ENCODE results near the gene SSH2.

The SSH2 gene

DNA sequence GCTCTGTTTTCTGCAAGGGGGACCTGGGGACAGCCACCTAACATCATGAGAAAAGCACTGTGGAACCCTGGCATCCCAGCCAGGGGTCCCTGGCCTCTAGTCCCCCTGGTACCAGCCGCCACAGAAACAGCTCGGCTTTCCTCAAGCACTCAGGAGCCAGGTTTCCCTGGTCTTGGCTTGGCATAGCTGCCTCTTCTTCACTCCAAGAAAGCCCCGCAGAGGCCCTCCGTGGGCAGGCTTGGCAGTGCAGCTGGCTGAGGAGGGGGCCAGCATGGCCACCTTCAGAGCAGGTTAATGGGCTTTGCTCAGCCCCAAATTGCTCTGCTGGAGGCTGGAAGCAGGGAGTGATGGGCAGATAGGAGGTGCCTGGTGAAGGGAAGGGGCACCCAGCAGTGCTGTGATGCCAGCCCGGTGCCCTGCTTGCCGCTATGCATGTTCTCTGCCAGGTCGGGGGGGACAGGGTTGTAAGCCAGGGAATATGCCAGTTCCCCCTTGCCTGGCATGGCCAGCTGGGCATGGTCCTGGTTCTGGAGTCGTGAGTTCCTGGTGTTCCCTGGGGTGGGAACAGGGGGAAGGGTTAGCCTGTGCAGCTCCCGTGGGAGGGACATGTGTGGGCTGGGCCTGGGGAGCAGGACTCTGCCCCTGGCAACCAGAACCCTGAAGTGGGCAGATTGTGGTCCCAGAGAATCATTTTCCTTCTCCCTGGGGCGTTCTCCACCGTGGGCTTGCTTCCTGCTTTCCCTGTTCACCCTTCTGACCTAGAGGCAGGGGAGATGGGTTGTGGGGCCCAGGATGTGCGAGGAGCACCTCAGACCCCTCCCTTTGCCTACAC is 333.9 kb downstream of the SSH2 start:
- no peak for DNase-seq

DNA sequence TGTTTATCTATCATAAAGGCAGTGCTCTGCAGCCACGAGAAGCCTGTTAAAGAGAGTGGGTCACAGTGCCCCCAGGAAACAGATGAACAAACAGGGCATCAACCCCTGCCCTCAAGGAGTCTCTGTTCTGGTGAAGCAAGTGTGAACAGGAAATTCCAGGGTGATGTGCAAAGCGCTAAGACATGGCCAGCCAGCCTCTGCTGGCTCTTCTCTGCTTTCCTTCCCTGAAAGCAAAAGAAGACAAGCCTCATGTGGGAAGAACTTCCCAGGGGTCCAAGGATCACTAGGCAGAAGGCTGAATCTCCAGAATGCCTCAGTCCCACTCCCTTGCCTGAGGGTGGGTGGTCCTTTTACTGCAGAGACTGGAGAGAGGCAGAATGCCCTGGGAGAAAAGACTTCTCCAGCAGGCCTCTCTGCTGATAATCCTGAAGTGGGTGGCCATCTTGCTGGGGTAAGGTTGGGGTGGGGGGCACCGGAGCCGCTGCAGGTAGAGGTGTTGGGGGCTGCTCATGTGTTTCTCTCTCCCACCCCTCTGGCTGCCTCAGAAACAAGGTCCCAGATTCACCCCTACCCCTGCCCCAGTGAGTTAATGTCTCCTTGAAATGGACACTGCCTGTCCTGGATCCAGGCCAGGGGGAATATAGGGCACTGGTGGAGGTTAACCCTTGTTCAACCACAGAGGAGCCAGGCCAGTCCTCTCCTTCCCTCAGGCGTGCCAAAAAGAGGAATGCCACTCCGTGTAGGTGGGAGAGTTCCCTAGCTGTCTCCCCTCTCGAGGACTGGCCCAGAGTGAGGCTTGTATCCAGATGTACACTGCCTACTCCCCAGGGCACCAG is 334.7 kb downstream of the SSH2 start:
- DNase-seq, result no peak

DNA sequence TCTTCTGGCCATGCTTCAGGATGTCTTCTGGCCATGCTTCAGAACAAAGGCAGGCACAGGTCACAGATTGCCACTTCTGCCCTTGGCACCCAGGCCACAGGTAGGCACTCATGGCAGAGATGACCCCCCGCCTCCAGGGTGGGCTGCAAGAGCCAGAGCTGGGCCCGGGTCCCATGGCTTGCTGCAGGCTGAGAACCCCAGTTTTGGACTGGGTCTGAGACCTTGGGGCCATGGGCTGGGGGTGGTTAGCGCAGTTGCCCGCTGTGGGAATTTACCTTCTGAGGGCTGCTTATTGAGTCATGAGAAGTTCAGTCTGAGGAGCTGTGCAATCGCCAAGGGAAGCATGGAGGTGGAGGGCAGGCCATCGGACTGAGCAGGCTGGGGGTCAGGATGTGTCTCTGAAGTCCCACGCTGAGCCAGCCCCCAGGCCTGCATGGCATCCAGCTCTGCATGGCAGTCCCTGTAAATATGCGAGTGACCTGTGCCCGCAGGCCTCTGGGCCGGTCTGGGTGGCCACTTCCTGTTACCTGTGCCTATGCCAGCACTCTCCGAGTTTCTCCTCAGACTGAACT is 335.4 kb downstream of the SSH2 start:
- no peak for DNase-seq

DNA sequence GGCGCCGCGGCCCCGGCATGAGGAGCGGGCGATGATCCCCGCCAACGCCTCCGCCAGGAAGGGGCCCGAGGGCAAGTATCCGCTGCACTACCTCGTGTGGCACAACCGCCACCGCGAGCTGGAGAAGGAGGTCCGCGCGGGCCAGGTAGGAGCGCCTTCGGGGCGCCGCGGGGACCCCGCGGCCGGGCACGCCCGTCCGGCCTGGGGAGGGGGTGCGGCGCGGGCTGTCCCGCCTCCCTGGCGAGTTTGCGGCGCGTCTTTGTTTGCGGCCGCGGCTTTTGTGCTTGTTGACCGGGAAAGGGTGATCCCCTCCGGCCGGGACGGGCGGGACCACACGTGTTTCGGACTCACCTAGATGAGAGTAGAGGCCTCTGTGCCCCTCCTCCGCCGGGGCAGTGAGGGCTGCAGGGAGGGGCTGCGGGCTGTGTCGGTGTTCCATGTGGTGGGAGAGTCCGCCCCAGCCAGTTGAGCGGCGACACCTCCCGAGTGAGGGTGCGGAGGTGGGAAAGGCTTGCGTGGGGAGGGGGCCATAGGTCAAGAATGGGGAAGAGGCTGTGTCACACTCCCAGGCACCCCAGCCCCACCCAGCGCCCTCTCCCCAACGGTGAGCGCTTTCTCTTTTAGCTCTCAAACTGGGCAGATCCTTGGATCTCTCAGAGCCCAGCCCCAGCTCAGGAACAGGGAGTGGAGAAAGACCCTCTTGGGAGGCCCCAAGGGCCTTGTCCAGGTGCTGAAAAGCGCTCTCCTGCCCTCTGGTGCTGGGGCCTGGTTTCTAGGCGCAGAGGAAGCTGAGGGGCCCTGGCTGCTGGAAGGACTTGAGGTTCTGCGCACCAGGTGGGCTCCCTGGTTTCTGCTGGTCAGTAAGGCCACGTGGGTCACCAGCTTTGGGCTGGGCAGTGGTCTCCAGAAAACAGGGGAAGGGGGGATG is 336.2 kb downstream of the SSH2 start:
- no peak for DNase-seq

DNA sequence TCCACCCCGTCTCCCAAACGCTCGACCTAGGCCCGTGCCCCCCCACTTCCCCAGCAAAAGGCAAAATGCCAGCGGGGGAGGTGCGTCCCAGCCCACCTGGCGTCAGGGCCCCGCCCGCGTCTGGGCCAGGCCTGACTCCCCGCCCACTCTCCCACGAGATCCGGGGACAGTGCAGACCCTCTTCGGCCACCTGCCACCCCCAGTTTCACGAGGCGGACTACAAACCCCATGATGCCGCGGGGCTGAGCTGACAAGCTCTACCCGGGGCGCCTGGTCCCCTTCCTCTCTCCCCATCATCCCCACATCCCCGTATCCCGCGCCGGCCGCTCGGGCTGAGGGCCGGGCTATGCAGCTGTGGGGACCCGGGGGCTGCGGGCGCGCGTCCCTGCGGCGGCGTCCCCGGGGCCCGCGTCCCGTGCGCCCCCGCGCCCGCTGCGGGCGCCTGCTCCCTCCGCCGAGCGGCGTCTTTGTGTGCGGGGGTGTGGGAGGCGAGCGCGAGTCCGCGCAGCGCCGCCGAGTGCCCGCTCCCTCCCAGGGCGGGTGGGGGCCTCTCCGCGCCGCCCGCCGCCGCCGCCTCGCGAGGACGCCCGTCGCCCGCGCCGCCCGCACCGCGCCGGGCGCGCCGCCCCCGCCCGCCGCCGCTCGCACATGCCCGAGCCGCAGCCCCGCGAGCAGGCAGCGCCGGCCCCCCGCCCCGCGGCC is 337.0 kb downstream of the SSH2 start, which contains the start of gene ANKRD13B:
Gene ANKRD13B, plus strand, starts transcription at position 283 of the 702 bp plus-strand sequence. CDS start 490 bp downstream, outside the sequence.
- peak; percentile 40 for DNase-seq

DNA sequence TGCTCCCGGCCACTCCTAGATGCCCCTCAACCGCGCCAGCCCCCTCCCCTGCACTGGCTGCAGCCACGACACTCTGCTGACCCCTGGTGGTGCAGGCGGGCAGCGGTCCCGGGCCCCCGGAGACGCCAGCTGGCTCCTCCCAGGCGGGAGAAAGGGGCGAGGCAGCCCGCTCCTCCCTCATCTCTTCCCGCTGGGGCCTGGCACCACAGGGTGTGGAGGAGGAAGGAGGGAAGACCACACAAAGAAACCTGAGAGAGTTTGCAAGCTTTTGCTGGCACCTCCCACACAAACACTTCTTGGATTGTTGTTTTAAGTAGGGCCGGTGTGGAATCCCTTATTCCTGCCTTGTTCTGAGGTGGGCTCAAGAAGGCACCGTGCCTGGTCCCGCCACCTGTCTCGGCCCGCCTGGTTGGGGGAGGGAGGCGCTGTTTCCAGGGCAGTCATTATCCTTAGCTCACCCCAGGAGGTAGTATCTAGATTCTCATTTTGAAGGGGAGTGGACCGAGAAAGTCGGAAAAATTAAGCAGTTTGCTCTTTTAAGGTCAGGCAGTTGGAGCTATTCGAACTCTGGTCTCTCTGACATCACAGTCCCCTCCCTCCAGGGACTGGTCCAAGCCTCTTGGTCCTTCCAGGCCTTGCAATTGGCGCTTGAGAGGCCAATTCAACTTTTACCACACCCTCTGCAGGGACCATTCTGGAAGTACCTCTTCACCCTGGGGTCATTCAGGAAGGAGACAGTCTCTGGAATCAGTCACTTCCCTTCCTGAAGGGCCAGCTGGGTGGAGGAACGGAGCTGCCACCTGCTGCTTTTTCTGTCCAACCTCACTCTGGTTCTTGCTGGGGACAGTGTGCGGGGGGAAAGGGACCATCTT is 338.1 kb downstream of the SSH2 start:
- DNase-seq, result peak; percentile 83

DNA sequence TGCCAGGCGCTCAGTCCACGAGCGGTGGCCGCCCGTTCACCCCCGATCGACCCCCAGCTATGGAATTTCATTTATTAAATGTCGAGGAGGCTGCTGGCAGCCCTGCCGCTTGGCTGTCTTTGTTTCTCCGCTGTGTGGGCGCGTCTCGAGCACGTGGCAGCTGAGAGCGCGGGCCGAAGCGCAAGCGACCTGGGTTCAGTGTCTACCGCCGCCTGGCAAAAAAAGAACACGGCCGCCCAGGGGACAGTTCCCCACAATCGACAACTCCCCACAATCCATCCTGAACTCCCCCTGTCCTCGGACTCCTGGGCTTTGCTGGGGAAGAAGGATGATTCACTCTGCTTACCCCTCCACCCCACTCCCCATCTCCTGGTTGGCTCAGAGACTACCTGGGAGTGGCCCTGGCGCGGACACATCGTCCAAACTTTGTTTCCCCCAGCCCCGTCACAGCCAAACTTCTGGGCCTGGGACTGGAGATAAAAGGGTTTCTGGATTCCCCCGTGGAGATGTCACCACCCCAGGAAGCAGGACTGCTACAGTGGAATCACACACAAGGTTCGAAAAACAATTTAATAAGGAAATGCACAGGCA is 338.8 kb downstream of the SSH2 start:
- DNase-seq, result peak; percentile 69

DNA sequence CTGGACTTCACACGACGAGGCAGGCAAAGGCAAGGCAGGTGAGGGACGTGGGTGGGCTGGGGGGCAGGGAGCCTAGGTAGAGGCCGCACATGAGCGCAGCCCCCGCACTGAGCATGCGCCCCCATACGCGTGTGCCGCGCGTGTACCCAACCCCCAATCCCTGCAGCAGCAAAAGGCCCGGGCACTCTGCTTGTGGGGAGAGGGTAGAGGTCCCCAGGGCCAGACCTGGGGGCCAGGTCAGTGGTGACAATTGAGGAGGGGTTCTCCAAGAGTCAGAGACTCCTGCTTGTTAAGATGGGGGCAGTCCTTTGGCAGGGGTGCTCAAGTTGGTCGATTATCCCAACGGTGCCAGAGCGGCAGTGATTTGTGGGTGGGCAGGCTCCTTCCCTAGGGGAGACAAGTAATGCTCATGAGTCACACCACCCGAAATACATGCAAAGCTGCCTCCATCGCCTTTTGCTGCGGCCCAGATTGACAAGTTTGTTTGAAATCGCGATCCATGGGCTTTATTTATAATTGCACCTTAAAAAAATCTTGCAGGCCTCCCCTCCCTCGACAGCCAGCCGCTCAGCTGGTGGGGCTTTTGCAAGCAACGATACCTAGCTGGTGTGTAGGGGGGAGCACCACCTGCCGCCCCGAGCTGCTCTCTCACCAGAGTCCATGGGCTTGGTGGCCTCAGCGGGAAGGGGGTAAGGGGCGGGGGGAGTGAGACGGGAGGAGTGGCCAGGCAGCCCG is 339.4 kb downstream of the SSH2 start:
- peak; percentile 25 for DNase-seq

DNA sequence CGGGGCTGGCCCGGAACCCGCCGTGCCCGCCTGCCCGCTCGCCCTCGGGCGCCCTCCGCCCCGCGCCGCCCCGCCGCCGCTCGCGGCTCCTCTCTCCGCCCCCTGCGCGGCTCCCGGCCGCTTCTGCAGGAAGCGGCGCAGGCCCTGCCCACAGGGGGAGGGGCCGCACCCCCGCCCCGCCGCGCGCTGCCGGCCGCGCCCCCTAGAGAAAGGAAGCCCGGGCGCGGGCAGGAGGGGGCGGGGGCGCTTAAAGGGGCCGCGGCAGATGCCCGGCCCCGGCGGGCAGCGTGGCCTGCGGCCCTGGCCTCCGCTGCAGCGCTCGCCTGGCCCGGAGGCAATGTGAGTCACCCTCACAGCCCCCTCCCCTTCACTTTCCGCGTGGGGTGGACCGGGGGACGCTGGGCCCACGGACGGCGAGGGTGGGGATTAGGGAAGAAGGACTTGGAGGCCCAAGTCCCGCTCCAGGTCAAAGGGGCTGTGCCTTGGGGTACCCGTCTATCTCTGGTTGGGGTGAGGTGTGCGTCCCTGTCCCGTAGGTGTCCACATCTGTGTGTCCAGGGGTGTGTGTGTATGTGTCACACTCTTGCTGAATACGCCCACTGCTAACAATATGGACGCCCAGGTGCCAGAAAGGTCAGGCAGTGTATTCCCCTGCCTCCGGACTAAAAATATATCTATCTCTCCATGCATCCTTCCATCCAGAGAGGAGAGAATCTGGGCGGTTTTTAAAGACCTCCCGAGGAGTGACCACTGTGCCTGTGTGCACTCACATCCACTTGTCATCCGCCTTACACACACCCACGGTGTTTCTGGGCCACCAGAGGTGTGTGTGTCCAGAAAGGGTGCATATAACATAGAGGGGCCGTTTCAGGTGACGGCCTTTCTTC is 340.3 kb downstream of the SSH2 start, which contains the start of gene GIT1:
Gene GIT1, minus strand, starts transcription at position 125 of the 887 bp plus-strand sequence. CDS start 270 bp downstream, outside the sequence.
- DNase-seq, result peak; percentile 59

DNA sequence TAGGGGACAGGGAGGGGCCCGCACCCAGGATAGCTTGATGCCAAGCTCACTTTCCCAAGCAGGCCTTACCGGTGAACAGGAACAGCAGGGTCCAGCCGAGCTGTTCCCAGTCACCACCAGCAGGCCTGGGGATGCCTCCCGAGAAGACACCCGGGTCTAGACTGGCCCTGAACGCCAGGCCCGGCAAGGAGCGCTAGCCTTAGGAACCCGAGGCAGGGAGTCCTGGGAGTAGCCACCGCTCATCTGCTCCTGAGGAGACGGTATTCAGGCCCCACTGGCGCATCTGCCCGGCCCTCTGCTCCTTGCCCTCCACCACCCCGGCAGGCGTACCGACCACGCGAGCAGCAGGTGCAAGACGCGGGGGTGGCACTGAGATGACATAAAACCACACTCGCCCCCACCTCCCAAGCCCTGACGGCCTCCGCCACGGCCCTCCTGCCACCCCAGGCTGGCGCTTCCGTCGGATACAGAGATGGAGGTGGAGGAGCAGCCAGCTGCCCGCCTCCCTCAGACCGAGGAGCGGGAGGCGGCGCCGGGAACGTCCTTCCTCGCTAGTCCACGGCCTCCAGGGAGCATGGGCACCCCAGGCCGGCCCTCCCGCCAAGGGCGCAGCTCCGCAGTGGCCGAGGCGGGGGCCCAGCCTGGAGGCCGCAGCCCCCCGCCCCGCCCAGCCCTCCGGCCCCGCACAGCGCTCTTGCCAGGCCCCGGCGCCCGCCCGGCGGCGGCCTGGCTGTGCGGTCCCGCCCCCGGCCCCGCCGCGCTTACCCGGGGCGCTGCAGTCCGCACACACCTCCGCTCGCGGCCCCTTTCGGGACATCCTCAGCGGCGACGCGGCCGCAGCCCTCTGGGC is 341.2 kb downstream of the SSH2 start:
- no peak for DNase-seq

DNA sequence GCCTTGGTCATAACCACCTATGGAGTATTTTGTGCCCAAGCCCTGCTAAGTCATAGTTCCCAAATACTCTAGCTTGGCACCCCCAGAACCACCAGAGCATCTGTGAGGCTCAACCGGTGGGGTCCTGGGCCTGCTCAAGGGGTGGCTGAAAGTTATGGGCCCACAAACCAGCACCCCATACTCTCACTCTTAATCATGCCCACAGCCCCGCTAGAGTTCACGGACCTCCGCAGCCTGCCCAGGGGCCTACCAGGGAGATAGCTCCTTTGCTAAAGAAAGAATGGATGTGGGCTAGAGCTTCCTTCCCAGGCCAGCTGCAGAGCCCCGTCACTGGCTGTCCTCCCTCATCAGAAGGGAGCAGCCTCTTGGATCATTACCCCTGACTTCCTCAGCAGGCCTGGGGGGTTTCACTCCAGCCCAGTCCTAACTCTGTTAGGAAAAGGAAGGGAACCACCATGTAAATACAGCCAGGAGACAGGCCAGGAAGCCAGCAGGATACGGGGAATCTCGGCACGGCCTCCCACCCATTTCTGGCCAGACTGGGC is 341.9 kb downstream of the SSH2 start:
- no peak for DNase-seq

DNA sequence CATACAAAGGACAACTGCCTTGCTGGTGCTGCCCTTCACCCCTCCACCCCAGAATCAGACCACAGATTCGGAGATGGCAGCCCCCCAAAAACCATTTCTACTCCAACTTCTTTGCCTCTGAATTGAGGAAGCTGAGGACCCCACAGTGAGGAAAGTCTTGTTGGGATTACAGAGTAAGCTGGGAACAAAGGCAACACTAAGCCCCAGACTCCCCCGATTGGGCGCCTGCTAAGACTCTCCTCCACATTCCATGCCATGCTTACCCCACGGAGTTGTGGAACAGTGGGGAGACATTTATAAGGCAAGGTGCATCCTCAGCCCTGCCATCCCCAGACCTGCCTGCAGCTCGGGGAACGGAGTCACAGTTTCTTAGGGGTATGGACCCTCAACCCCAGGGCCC is 342.4 kb downstream of the SSH2 start:
- no peak for DNase-seq

DNA sequence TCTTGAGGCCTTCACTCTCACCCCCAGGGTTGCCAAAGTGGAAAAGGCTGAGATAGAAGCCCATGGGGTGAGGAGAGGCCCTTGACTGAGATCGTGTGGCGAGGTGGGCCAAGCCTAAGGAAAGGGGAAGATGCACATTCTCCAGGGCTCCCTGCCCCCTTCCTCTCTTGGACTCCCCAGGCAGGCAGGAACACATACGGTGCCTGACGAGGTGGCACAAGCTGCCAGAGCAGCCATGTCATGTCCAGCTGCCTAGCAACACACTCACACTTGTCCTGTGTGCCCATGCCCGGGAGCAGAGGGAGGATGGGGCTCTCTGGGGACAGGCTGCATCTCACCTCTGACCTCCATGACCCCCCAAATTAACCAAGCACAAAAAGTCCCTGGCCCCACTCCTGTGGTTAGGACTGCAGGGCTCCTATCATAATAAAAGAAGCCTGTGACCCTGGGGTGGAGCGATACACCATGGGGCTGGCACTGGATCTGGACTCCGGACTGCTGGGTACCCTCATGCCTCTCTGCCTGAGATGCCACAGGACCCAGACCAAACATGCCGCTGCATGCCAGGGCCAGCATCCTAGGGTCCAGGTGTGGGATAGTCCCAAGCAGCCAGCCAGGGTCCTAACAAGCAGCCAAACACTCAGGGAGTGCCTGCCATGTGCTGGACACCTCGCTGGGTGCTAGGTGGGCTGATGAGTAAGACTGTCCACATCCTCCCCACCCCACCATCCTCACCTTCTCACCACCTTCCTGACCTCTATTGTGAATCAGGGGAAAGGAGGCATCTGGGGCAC is 343.2 kb downstream of the SSH2 start:
- no peak for DNase-seq

DNA sequence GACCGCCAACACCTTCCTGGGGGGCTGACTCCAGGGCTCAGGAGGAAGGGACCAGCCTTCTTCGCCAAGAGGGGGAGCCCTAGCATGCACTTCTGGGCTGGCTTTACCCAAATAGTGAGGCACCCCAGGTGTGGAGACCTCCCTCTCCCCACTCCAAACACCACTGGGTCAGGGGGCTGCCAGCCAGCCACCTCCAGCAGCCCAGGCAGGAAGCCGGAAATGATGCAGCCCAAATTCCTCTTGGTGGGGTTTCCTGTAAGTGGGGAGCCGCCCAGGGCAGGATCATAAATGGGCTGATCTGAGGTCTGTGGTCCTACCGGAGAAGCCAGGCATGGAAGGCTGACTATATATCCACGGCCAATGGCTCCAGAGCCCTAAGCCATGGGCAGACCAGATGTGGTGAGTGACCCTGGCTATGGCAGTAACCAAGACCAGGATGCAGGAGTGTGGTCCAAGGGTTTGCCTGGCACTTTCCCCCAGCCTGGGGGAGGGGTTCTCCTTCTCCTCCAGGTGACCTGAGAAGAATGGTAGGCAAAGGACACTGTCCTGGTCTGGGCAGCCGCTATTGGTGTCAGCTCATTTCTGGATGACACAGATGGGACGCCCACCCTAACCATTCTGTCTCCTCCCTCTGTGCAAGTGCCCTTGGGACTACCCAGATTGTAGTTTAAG is 344.8 kb downstream of the SSH2 start:
- DNase-seq, result no peak

DNA sequence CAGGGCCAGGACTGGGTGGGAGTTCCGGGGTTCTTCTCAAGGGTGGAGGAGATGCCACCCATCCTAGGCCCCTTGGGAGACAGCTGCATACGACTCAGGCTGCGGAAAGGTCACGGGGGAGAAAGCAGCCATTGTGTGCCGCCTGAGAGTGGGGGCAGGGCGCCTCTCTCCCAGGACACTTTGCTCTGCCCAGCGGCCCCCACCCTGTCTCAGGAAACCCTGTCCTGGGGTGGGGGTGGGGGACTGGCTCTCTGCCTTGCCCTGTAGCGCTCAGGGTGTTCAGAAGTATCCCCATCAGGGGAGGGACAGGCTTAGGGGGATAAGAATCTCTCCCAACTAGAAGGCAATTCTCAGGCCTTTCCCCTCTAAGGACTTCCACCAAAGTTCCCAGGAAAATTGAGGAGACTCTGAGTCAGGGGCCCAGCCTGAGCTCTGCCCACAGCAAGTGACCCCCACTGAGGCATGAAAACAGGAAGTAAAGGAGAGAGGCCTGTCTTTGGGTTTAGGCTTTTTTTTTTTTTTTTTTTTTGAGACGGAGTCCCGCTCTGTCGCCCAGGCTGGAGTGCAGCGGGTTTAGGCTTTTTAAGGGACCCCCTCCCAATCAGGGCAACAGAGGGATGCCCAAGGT is 345.5 kb downstream of the SSH2 start:
- DNase-seq, result no peak

Data from NCI-H446 treated with DMSO at 0.1 percent for 48 hours (cell line).